ENCODE results near the gene IFT88.

IFT88 gene

DNA sequence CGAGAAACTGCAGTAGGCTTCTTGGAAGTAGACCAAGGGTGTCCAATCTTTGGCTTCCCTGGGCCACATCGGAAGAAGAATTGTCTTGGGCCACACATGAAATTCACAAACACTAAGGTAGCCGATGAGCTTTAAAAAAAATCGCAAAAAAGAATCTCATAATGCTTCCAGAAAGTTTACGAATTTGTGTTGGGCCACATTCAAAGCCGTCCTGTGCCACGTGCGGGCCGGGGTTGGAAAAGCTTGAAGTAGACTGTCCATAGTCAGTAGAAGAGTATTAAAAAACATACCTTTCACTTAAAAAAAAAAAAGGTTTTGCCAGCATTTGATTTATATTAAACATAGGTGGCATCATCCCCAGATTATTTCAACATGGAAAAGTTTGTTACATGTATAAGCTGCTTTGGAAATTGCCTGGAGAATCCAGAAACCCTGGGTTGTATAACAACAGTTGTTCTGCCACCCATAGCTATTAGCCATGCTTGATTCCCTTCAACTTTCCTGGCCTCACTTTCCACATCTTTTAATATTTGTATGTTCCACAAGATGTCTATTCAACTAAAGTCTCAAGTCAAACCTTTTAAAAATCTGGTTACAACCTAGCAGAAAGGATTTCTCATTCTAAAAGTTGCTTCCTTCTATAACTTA, 1.0 kb downstream of the IFT88 start:
- Histone ChIP-seq H3K36me3 (no peaks in the 10 kb centered on the region), H3K27me3 (no peaks in the 10 kb centered on the region), H3K4me3 (ENCODE audit: low read depth in 1 of 2, low read length in 1 of 2) (peak overlapping the region; percentile 66 to 83), H3K27ac (peak overlapping the region; percentile 89), H3K4me1 (ENCODE audit: control insufficient read depth in 1 of 2, insufficient read depth in 1 of 2, low read depth in 1 of 2, low read length in 1 of 2) (peaks cover 12 to 17% of the 10 kb centered on the region in 2 experiments), H3K9me3 (no peaks in the 10 kb centered on the region)
- TF ChIP-seq, protein P1, sequence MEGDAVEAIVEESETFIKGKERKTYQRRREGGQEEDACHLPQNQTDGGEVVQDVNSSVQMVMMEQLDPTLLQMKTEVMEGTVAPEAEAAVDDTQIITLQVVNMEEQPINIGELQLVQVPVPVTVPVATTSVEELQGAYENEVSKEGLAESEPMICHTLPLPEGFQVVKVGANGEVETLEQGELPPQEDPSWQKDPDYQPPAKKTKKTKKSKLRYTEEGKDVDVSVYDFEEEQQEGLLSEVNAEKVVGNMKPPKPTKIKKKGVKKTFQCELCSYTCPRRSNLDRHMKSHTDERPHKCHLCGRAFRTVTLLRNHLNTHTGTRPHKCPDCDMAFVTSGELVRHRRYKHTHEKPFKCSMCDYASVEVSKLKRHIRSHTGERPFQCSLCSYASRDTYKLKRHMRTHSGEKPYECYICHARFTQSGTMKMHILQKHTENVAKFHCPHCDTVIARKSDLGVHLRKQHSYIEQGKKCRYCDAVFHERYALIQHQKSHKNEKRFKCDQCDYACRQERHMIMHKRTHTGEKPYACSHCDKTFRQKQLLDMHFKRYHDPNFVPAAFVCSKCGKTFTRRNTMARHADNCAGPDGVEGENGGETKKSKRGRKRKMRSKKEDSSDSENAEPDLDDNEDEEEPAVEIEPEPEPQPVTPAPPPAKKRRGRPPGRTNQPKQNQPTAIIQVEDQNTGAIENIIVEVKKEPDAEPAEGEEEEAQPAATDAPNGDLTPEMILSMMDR (IDR thresholded peaks at IDR 0.05), result no peak

DNA sequence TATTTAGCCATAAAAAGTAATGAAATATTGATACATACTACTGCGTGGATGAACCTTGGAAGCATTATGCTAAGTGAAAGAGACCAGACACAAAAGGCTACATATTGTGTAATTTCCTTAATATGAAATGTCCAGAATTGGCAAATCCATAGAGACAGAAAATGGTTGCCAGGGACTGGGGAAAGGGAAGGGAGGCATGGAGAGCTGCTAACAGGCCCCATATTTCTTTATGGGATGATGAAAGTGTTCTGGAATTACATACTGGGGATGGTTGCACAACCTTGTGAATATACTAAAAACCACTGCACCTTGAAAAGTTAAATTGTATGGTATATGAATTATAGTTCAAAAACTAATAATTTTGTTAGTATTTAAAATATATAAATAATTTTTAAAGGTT, 3.6 kb downstream of the IFT88 start:
- Histone ChIP-seq H3K4me3 (ENCODE audit: low read depth in 1 of 2, low read length in 1 of 2) (no peak overlapping the region), H3K4me1 (ENCODE audit: control insufficient read depth in 1 of 2, insufficient read depth in 1 of 2, low read depth in 1 of 2, low read length in 1 of 2) (peaks cover 12 to 17% of the 10 kb centered on the region in 2 experiments), H3K9me3 (no peaks in the 10 kb centered on the region), H3K36me3 (no peaks in the 10 kb centered on the region), H3K27me3 (no peaks in the 10 kb centered on the region), H3K27ac (no peak overlapping the region)
- TF ChIP-seq, protein P1 (IDR thresholded peaks at IDR 0.05), result no peak

DNA sequence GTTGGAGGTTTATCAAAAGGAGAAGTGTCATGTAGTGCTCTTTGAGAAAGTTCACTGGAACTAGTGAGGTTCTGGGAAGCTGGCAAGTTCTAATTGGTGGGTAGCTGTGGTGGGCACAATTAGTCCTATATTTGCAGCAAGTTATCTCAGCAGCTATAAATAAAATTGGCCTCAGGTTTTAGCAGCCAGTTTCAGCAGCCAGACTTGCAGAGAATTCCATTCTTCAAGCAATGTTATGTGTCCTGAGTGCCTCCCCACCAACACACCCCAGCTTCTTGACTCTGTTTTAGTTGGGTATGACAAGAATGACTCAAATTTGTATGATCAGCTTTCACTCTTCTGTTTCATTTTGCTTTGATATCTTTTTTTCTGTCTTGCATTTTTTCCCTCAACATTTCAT, 4.7 kb downstream of the IFT88 start:
- no peak overlapping the region for H3K4me3 ChIP-seq (ENCODE audit: low read depth in 1 of 2, low read length in 1 of 2)
- no peaks in the 10 kb centered on the region for H3K9me3 ChIP-seq
- no peaks in the 10 kb centered on the region for H3K27me3 ChIP-seq
- H3K36me3 ChIP-seq, result no peaks in the 10 kb centered on the region
- no peak overlapping the region for H3K27ac ChIP-seq
- TF ChIP-seq, protein P1 (IDR thresholded peaks at IDR 0.05), result no peak
- H3K4me1 ChIP-seq (ENCODE audit: control insufficient read depth in 1 of 2, insufficient read depth in 1 of 2, low read depth in 1 of 2, low read length in 1 of 2), result peaks cover 8 to 13% of the 10 kb centered on the region in 2 experiments

DNA sequence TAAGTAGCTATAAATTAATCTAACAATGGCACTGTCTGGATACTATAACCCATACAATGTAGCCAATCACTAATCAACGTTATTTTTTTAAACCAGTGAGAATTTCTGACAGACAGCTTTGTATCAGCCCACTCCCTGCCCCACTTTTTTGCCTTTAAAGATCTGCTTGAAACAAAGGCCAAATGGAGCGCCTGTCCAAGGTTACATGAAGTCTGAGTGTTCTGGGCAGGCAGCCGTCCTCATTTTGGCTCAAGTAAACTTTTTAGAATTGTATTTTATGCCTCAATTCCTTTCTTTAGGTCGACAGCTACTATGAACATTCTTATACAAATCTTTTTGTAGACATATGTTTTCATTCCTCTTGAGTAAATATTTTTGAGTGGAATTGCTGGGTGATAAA, 6.2 kb downstream of the IFT88 start:
- no peak overlapping the region for H3K27ac ChIP-seq
- H3K4me1 ChIP-seq (ENCODE audit: control insufficient read depth in 1 of 2, insufficient read depth in 1 of 2, low read depth in 1 of 2, low read length in 1 of 2), result peaks cover 0 to 6% of the 10 kb centered on the region in 2 experiments
- no peak overlapping the region for H3K4me3 ChIP-seq (ENCODE audit: low read depth in 1 of 2, low read length in 1 of 2)
- no peaks in the 10 kb centered on the region for H3K9me3 ChIP-seq
- TF ChIP-seq, protein P1 (IDR thresholded peaks at IDR 0.05), result no peak
- H3K27me3 ChIP-seq, result no peaks in the 10 kb centered on the region
- H3K36me3 ChIP-seq, result no peaks in the 10 kb centered on the region

DNA sequence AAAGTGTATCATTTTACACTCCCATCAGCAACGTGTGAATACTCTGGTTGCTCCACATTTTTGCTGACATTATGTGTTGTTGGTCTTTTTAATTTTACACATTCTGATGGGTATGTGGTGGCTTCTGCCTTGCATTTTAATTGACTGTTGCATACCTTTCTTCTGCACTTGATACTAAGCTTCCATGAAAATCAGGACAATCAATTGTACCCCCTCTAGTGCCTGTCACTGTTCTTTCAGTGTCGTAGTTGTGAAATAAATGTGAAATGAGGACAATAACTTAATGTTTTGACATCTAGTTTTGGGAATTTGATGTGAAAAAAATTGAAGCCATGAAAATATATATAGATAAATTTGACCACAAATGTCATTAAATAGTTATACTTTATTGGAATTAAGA, 6.7 kb downstream of the IFT88 start:
- Histone ChIP-seq H3K9me3 (no peaks in the 10 kb centered on the region), H3K36me3 (no peaks in the 10 kb centered on the region), H3K4me1 (ENCODE audit: control insufficient read depth in 1 of 2, insufficient read depth in 1 of 2, low read depth in 1 of 2, low read length in 1 of 2) (peaks cover 0 to 6% of the 10 kb centered on the region in 2 experiments), H3K4me3 (ENCODE audit: low read depth in 1 of 2, low read length in 1 of 2) (no peak overlapping the region), H3K27ac (no peak overlapping the region), H3K27me3 (no peaks in the 10 kb centered on the region)
- TF ChIP-seq, protein P1 (IDR thresholded peaks at IDR 0.05), result no peak
